Smooth muscle cell (in vitro differentiated cells): ENCODE data around the gene DCAF4. TPM values are rescaled to one million over a fixed set of nuclear protein-coding genes. Genes with fewer than 3 reads are reported as not detected.

Experiments used
- DNase-seq: peaks from one replicate; lab custom pipeline; 2025; ENCODE audit not compliant: unreplicated experiment; lab: John Stamatoyannopoulos, UW
- H2AFZ ChIP-seq: fragments of 200-600 bp; sonication (generic); 2 replicates; pipeline ENCODE4 v1.6.0; 2016; ENCODE audit warnings: antibody characterized with exemption, low read depth, mild to moderate bottlenecking
- H3F3A ChIP-seq: fragments of 200-600 bp; sonication (generic); 2 replicates; pipeline ENCODE4 v1.6.0; 2017; ENCODE audit warnings: antibody characterized with exemption, low read depth
- H3K27ac ChIP-seq: fragments of 200-600 bp; sonication (generic); 2 replicates; pipeline ENCODE4 v1.5.1; 2016; ENCODE audit warnings: low read depth, mild to moderate bottlenecking
- H3K27me3 ChIP-seq: fragments of 200-600 bp; sonication (generic); 2 replicates; pipeline ENCODE4 v1.6.1; 2016; ENCODE audit warnings: low read depth, mild to moderate bottlenecking
- H3K36me3 ChIP-seq: fragments of 200-600 bp; sonication (generic); 2 replicates; pipeline ENCODE4 v1.5.1; 2016; ENCODE audit warnings: low read depth
- H3K4me1 ChIP-seq: fragments of 200-600 bp; sonication (generic); 2 replicates; pipeline ENCODE4 v1.5.1; 2016; ENCODE audit warnings: low read depth
- H3K4me2 ChIP-seq: fragments of 200-600 bp; sonication (generic); 2 replicates; pipeline ENCODE4 v1.6.0; 2016; ENCODE audit warnings: mild to moderate bottlenecking
- H3K4me3 ChIP-seq: fragments of 200-600 bp; sonication (generic); 2 replicates; pipeline ENCODE4 v1.5.1; 2016; ENCODE audit warnings: mild to moderate bottlenecking
- H3K79me2 ChIP-seq: fragments of 200-600 bp; sonication (generic); 2 replicates; pipeline ENCODE4 v1.6.0; 2016; ENCODE audit warnings: low read depth, mild to moderate bottlenecking
- H3K9ac ChIP-seq: fragments of 200-600 bp; sonication (generic); 2 replicates; pipeline ENCODE4 v1.6.0; 2016; ENCODE audit warnings: low read depth
- H3K9me3 ChIP-seq: fragments of 200-600 bp; sonication (generic); replicated peaks from 2 replicates; pipeline ENCODE4 v1.5.1; 2016; ENCODE audit warnings: low read depth
- H4K20me1 ChIP-seq: fragments of 200-600 bp; sonication (generic); 2 replicates; pipeline ENCODE4 v1.6.0; 2016; ENCODE audit warnings: low read depth
- CTCF ChIP-seq: fragments of 200-600 bp; sonication (generic); IDR thresholded peaks from 2 replicates; pipeline ENCODE4 v1.5.1; 2017; ENCODE audit warnings: borderline replicate concordance, mild to moderate bottlenecking, antibody characterized with exemption; ENCODE audit not compliant: insufficient read depth, poor library complexity, severe bottlenecking
- WGBS: methylation state at CpG from one replicate; pipeline ENCODE4 v1.1.7; 2016; ENCODE audit warnings: low lambda C conversion rate; 5-methylcytosine and 5-hydroxymethylcytosine counted together
- polyA plus RNA-seq: library from polyadenylated mRNA; unstranded; fragments of >200 nt; fragmentation: Nextera tagmentation; extraction: Ambion mirVana; gene quantifications from 2 replicates; pipeline ENCODE4 v1.2.1, GENCODE V29; 2016
- total RNA-seq: library from RNA; depleted of rRNA; stranded (reverse); fragments of >200 nt; gene quantifications from 2 replicates; pipeline ENCODE4 v1.2.3, GENCODE V29; 2014

DCAF4 gene
- total and polyA plus RNA-seq, 2 experiments from 2014 or later: 8.2 to 9.2 TPM

GRCh38 chr14:72929316-72930080, 3.2 kb downstream of the DCAF4 start:
- H3K79me2 ChIP-seq: peaks cover 23% of the 10 kb centered on the region
- DNase-seq: no peak
- 98% methylated on average over 43 of the region's 43 CpGs for WGBS

GRCh38 chr14:72932893-72933292, 6.6 kb downstream of the DCAF4 start:
- H3K4me2 ChIP-seq: no peak overlapping the region
- H3K27me3 ChIP-seq: no peaks in the 10 kb centered on the region
- H3K4me1 ChIP-seq: no peaks in the 10 kb centered on the region
- no peak overlapping the region for H2AFZ ChIP-seq
- WGBS: 86% methylated on average over 5 of the region's 7 CpGs
- peaks cover 13% of the 10 kb centered on the region for H4K20me1 ChIP-seq
- H3K9me3 ChIP-seq: no peaks in the 10 kb centered on the region
- H3K79me2 ChIP-seq: peaks cover 25% of the 10 kb centered on the region
- no peak for DNase-seq
- no peak overlapping the region for H3K27ac ChIP-seq
- no peaks in the 10 kb centered on the region for H3F3A ChIP-seq
- no peak for TF ChIP-seq CTCF
- H3K4me3 ChIP-seq: no peak overlapping the region
- H3K9ac ChIP-seq: no peak overlapping the region
- no peaks in the 10 kb centered on the region for H3K36me3 ChIP-seq

More at GRCh38 chr14:72929316-72930080, 3.2 kb downstream of the DCAF4 start:
- no peak for TF ChIP-seq CTCF
- Histone ChIP-seq H3K4me3 (no peak overlapping the region), H3K4me1 (peaks cover 4% of the 10 kb centered on the region), H2AFZ (no peak overlapping the region), H3K9me3 (no peaks in the 10 kb centered on the region), H3K4me2 (no peak overlapping the region), H4K20me1 (peaks cover 7% of the 10 kb centered on the region), H3K27ac (no peak overlapping the region), H3K9ac (no peak overlapping the region), H3K27me3 (no peaks in the 10 kb centered on the region), H3F3A (no peaks in the 10 kb centered on the region), H3K36me3 (no peaks in the 10 kb centered on the region)

GRCh38 chr14:72939630-72940029, 13.4 kb downstream of the DCAF4 start:
- Histone ChIP-seq H3F3A (no peaks in the 10 kb centered on the region), H3K79me2 (peaks cover 6% of the 10 kb centered on the region), H3K4me3 (no peak overlapping the region), H2AFZ (no peak overlapping the region), H3K36me3 (no peaks in the 10 kb centered on the region), H3K9ac (no peak overlapping the region), H3K4me2 (no peak overlapping the region), H3K27me3 (no peaks in the 10 kb centered on the region), H4K20me1 (peaks cover 6% of the 10 kb centered on the region), H3K27ac (no peak overlapping the region), H3K4me1 (no peaks in the 10 kb centered on the region), H3K9me3 (no peaks in the 10 kb centered on the region)
- no peak for TF ChIP-seq CTCF
- WGBS: 90% methylated on average over 13 of the region's 13 CpGs
- DNase-seq: no peak
